Astrocyte (in vitro differentiated cells and primary cell): ENCODE data around the gene TTLL5. TPM values are rescaled to one million over a fixed set of nuclear protein-coding genes. Genes with fewer than 3 reads are reported as not detected.

Source experiments
- DNase-seq: peaks from one replicate; pipeline ENCODE4 v3.0.0-alpha.2; 2010; ENCODE audit warnings: low read depth
- FAIRE-seq: peaks from 2 replicates; lab custom pipeline; 2011; peaks lifted over from hg19 to GRCh38; lab: Jason Lieb, UNC
- H2AFZ ChIP-seq: 2 replicates; pipeline ENCODE4 v1.6.0; 2012; ENCODE audit warnings: low read depth, low read length, inconsistent platforms
- H3K27ac ChIP-seq: 2 replicates; pipeline ENCODE4 v1.5.1; 2011; ENCODE audit warnings: low read depth, low read length, inconsistent platforms
- H3K27me3 ChIP-seq: 2 replicates; pipeline ENCODE4 v1.6.0; 2011; ENCODE audit warnings: low read length, inconsistent platforms; ENCODE audit not compliant: insufficient read depth
- H3K36me3 ChIP-seq: 2 replicates; pipeline ENCODE4 v1.5.1; 2011; ENCODE audit warnings: low read length, inconsistent platforms; ENCODE audit not compliant: insufficient read depth
- H3K4me1 ChIP-seq: 2 replicates; pipeline ENCODE4 v1.5.1; 2011; ENCODE audit warnings: low read length, inconsistent platforms; ENCODE audit not compliant: insufficient read depth
- H3K4me2 ChIP-seq: 2 replicates; pipeline ENCODE4 v1.6.0; 2012; ENCODE audit warnings: low read length, inconsistent platforms
- H3K4me3 ChIP-seq: 2 replicates; pipeline ENCODE4 v1.5.1; 2011; ENCODE audit warnings: low read depth, mild to moderate bottlenecking, low read length, inconsistent platforms; ENCODE audit not compliant: insufficient read depth
- H3K79me2 ChIP-seq: 2 replicates; pipeline ENCODE4 v1.6.0; 2012; ENCODE audit warnings: mild to moderate bottlenecking, low read length, inconsistent platforms; ENCODE audit not compliant: insufficient read depth
- H3K9ac ChIP-seq: 2 replicates; pipeline ENCODE4 v1.6.0; 2012; ENCODE audit warnings: mild to moderate bottlenecking, low read length, inconsistent platforms
- H3K9me3 ChIP-seq: 2 replicates; pipeline ENCODE4 v1.5.1; 2012; ENCODE audit warnings: low read depth, mild to moderate bottlenecking, low read length, inconsistent platforms; ENCODE audit not compliant: insufficient read depth
- H4K20me1 ChIP-seq: 2 replicates; pipeline ENCODE4 v1.6.0; 2012; ENCODE audit warnings: low read length, inconsistent platforms; ENCODE audit not compliant: insufficient read depth
- H3K27ac Mint-ChIP-seq: one replicate; pipeline ENCODE4 v1.8.0; 2021; ENCODE audit warnings: mild to moderate bottlenecking, mixed read lengths; ENCODE audit not compliant: unreplicated experiment
- H3K27me3 Mint-ChIP-seq: one replicate; pipeline ENCODE4 v1.8.0; 2021; ENCODE audit warnings: low read depth, mixed read lengths; ENCODE audit not compliant: unreplicated experiment
- H3K36me3 Mint-ChIP-seq: one replicate; pipeline ENCODE4 v1.8.0; 2021; ENCODE audit warnings: low read depth, mixed read lengths; ENCODE audit not compliant: unreplicated experiment
- H3K4me1 Mint-ChIP-seq: one replicate; pipeline ENCODE4 v1.8.0; 2021; ENCODE audit warnings: low read depth, mixed read lengths; ENCODE audit not compliant: unreplicated experiment
- H3K4me3 Mint-ChIP-seq: one replicate; pipeline ENCODE4 v1.8.0; 2021; ENCODE audit warnings: mild to moderate bottlenecking, moderate library complexity, mixed read lengths; ENCODE audit not compliant: unreplicated experiment
- H3K9me3 Mint-ChIP-seq: one replicate; pipeline ENCODE4 v1.8.0; 2021; ENCODE audit warnings: mild to moderate bottlenecking, mixed read lengths; ENCODE audit not compliant: unreplicated experiment
- CTCF ChIP-seq: IDR thresholded peaks from 2 replicates; pipeline ENCODE4 v1.5.1; 2011; ENCODE audit warnings: low read depth, mild to moderate bottlenecking, inconsistent platforms, low read length, moderate library complexity; ENCODE audit not compliant: insufficient read depth
- EZH2 ChIP-seq: IDR thresholded peaks from 2 replicates; pipeline ENCODE4 v1.6.1; 2012; ENCODE audit warnings: mild to moderate bottlenecking, low read length, inconsistent platforms; ENCODE audit not compliant: insufficient read depth
- total RNA-seq: library from RNA; stranded (reverse); gene quantifications from 2 replicates; pipeline ENCODE4 v1.2.1, GENCODE V29; 2021

The TTLL5 gene
- total RNA-seq, 1 donor from 2014 or later, result 24.0 TPM

GRCh38 chr14:75986439-75986765 lies 325.4 kb downstream of the TTLL5 start:
- H3K4me1 Mint-ChIP-seq, result peaks cover 9% of the 10 kb centered on the region
- H3K9me3 ChIP-seq, result no peaks in the 10 kb centered on the region
- peaks cover 16% of the 10 kb centered on the region for H3K4me1 ChIP-seq
- TF ChIP-seq EZH2, result no peak
- no peak for TF ChIP-seq CTCF
- FAIRE-seq (no peak), DNase-seq (no peak)
- H4K20me1 ChIP-seq, result no peaks in the 10 kb centered on the region
- no peaks in the 10 kb centered on the region for H3K27me3 Mint-ChIP-seq
- peak overlapping the region; percentile 81 for H2AFZ ChIP-seq
- no peaks in the 10 kb centered on the region for H3K27me3 ChIP-seq
- H3K27ac Mint-ChIP-seq, result peak overlapping the region; percentile 80
- H3K79me2 ChIP-seq, result peaks cover 16% of the 10 kb centered on the region
- H3K36me3 ChIP-seq, result peaks cover 3% of the 10 kb centered on the region
- H3K9me3 Mint-ChIP-seq, result no peaks in the 10 kb centered on the region
- peak overlapping the region; percentile 89 for H3K27ac ChIP-seq
- peaks cover 2% of the 10 kb centered on the region for H3K36me3 Mint-ChIP-seq
- peak overlapping the region; percentile 95 for H3K9ac ChIP-seq
- peak overlapping the region; percentile 98 for H3K4me2 ChIP-seq
- peak overlapping the region; percentile 96 for H3K4me3 Mint-ChIP-seq
- peak overlapping the region; percentile 93 for H3K4me3 ChIP-seq

- Histone ChIP-seq H3K4me3 (no peak overlapping the region), H3K79me2 (peaks cover 16% of the 10 kb centered on the region), H3K36me3 (peaks cover 3% of the 10 kb centered on the region), H3K9ac (no peak overlapping the region), H2AFZ (no peak overlapping the region), H3K27ac (no peak overlapping the region), H3K9me3 (no peaks in the 10 kb centered on the region), H3K4me1 (peaks cover 16% of the 10 kb centered on the region), H4K20me1 (no peaks in the 10 kb centered on the region), H3K4me2 (no peak overlapping the region), H3K27me3 (no peaks in the 10 kb centered on the region)
- no peak for TF ChIP-seq CTCF
- no peak for TF ChIP-seq EZH2
- FAIRE-seq, result no peak
- Mint-ChIP-seq H3K4me1 (peaks cover 13% of the 10 kb centered on the region), H3K27me3 (no peaks in the 10 kb centered on the region), H3K36me3 (peaks cover 7% of the 10 kb centered on the region), H3K4me3 (peak overlapping the region; percentile 96), H3K27ac (no peak overlapping the region), H3K9me3 (no peaks in the 10 kb centered on the region)
- no peak for DNase-seq
These were observed 326.3 kb downstream of the TTLL5 start for GRCh38 chr14:75987201-75987970.

- no peak overlapping the region for H3K4me3 Mint-ChIP-seq
- Histone ChIP-seq H3K4me1 (peaks cover 16% of the 10 kb centered on the region), H3K79me2 (peaks cover 16% of the 10 kb centered on the region), H3K4me2 (peak overlapping the region; percentile 35), H4K20me1 (no peaks in the 10 kb centered on the region), H3K36me3 (peaks cover 3% of the 10 kb centered on the region), H2AFZ (no peak overlapping the region), H3K9me3 (no peaks in the 10 kb centered on the region), H3K27me3 (no peaks in the 10 kb centered on the region), H3K27ac (peak overlapping the region; percentile 40), H3K4me3 (no peak overlapping the region), H3K9ac (no peak overlapping the region)
- no peak for TF ChIP-seq CTCF
- no peak for TF ChIP-seq EZH2
- FAIRE-seq (no peak), DNase-seq (peak; percentile 80)
- peaks cover 14% of the 10 kb centered on the region for H3K4me1 Mint-ChIP-seq
- no peaks in the 10 kb centered on the region for H3K27me3 Mint-ChIP-seq
- no peaks in the 10 kb centered on the region for H3K9me3 Mint-ChIP-seq
- no peak overlapping the region for H3K27ac Mint-ChIP-seq
- H3K36me3 Mint-ChIP-seq, result peaks cover 12% of the 10 kb centered on the region
These were observed 328.1 kb downstream of the TTLL5 start for GRCh38 chr14:75989134-75989533.
